ENCODE results near the gene ENTHD1. TPM values are rescaled to one million over a fixed set of nuclear protein-coding genes. Genes with fewer than 3 reads are reported as not detected.
"Not testable (repeated sequence)": the region's sequence is repeated elsewhere in the genome, so short reads cannot be mapped to it uniquely, and the experiment has no call there.

Gene ENTHD1
- total RNA-seq, 1 donor from 2014 or later, result not detected

GRCh38 chr22:39896313-39896996, 2.9 kb upstream of the ENTHD1 start:
- no peaks in the 10 kb centered on the region for H3K9me3 Mint-ChIP-seq (ENCODE audit: unreplicated experiment)
- H3K4me3 Mint-ChIP-seq (ENCODE audit: unreplicated experiment), result no peak overlapping the region
- no peaks in the 10 kb centered on the region for H3K27me3 Mint-ChIP-seq (ENCODE audit: unreplicated experiment)
- H3K36me3 Mint-ChIP-seq (ENCODE audit: unreplicated experiment), result no peaks in the 10 kb centered on the region
- H3K27ac Mint-ChIP-seq (ENCODE audit: unreplicated experiment), result no peak overlapping the region
- TF ChIP-seq CTCF (IDR thresholded peaks at IDR 0.05; ENCODE audit: partially characterized antibody, unreplicated experiment), result no peak
- no peak for DNase-seq
- H3K4me1 Mint-ChIP-seq (ENCODE audit: low read depth, unreplicated experiment), result peaks cover 4% of the 10 kb centered on the region

DNA sequence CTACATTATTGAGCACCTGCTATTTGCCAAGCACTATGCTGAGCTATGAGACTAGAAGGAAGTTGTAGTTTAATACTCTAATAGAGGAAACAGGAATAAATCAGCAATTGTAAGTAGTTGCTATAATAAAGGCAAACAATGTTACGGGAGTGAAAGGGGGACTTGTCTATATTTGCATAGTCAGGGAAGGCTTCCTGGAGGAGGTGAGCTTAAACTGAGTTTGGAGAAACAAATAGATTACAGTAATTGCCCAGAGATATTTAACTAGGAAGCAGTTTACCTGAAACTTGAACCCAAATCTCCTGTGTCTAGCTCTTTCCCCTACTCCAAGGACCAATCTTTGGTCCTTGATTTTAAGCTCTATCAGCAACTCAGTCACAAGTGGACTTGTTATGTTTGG, 2.1 kb upstream of the ENTHD1 start:
- H3K4me1 Mint-ChIP-seq (ENCODE audit: low read depth, unreplicated experiment), result peaks cover 4% of the 10 kb centered on the region
- DNase-seq, result no peak
- H3K27ac Mint-ChIP-seq (ENCODE audit: unreplicated experiment), result no peak overlapping the region
- no peak overlapping the region for H3K4me3 Mint-ChIP-seq (ENCODE audit: unreplicated experiment)
- H3K36me3 Mint-ChIP-seq (ENCODE audit: unreplicated experiment), result no peaks in the 10 kb centered on the region
- no peaks in the 10 kb centered on the region for H3K27me3 Mint-ChIP-seq (ENCODE audit: unreplicated experiment)
- no peaks in the 10 kb centered on the region for H3K9me3 Mint-ChIP-seq (ENCODE audit: unreplicated experiment)
- TF ChIP-seq CTCF (IDR thresholded peaks at IDR 0.05; ENCODE audit: partially characterized antibody, unreplicated experiment), result no peak

GRCh38 chr22:39894554-39895092, 1.1 kb upstream of the ENTHD1 start:
- Mint-ChIP-seq H3K4me3 (ENCODE audit: unreplicated experiment) (no peak overlapping the region), H3K27ac (ENCODE audit: unreplicated experiment) (no peak overlapping the region), H3K27me3 (ENCODE audit: unreplicated experiment) (no peaks in the 10 kb centered on the region), H3K4me1 (ENCODE audit: low read depth, unreplicated experiment) (peaks cover 4% of the 10 kb centered on the region), H3K36me3 (ENCODE audit: unreplicated experiment) (no peaks in the 10 kb centered on the region), H3K9me3 (ENCODE audit: unreplicated experiment) (no peaks in the 10 kb centered on the region)
- no peak for DNase-seq
- TF ChIP-seq CTCF (IDR thresholded peaks at IDR 0.05; ENCODE audit: partially characterized antibody, unreplicated experiment), result no peak

GRCh38 chr22:39889924-39890323, 3.6 kb downstream of the ENTHD1 start:
- not testable (repeated sequence) for H3K4me1 Mint-ChIP-seq (ENCODE audit: low read depth, unreplicated experiment); H3K27ac Mint-ChIP-seq (ENCODE audit: unreplicated experiment); H3K36me3 Mint-ChIP-seq (ENCODE audit: unreplicated experiment); DNase-seq; H3K4me3 Mint-ChIP-seq (ENCODE audit: unreplicated experiment); H3K27me3 Mint-ChIP-seq (ENCODE audit: unreplicated experiment); H3K9me3 Mint-ChIP-seq (ENCODE audit: unreplicated experiment)

DNA sequence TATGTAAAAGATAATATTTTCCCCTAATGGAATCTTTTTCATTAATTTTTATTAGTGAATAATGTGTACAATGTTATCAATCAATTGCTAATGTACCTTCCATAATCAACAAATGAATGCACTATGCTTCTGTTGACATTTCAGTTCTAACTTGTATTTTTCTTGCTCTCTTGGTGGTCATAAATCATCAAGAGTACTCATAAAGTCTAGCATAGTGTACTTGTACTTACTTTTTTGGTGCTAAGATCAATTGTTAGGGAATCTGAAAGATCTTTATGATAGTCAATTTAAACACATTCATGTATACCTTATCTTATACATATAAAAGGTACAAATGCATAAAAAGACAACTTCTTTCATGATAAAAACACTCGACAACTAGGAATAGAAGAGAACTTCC, 10.5 kb downstream of the ENTHD1 start:
- Mint-ChIP-seq H3K9me3 (ENCODE audit: unreplicated experiment) (no peaks in the 10 kb centered on the region), H3K4me1 (ENCODE audit: low read depth, unreplicated experiment) (no peaks in the 10 kb centered on the region), H3K4me3 (ENCODE audit: unreplicated experiment) (no peak overlapping the region), H3K27me3 (ENCODE audit: unreplicated experiment) (no peaks in the 10 kb centered on the region), H3K27ac (ENCODE audit: unreplicated experiment) (no peak overlapping the region), H3K36me3 (ENCODE audit: unreplicated experiment) (peaks cover 5% of the 10 kb centered on the region)
- DNase-seq, result no peak
- no peak for TF ChIP-seq CTCF (IDR thresholded peaks at IDR 0.05; ENCODE audit: partially characterized antibody, unreplicated experiment)

Data from glutamatergic neuron (in vitro differentiated cells).